Measurements from ENCODE around the gene AK9.

The AK9 gene

DNA sequence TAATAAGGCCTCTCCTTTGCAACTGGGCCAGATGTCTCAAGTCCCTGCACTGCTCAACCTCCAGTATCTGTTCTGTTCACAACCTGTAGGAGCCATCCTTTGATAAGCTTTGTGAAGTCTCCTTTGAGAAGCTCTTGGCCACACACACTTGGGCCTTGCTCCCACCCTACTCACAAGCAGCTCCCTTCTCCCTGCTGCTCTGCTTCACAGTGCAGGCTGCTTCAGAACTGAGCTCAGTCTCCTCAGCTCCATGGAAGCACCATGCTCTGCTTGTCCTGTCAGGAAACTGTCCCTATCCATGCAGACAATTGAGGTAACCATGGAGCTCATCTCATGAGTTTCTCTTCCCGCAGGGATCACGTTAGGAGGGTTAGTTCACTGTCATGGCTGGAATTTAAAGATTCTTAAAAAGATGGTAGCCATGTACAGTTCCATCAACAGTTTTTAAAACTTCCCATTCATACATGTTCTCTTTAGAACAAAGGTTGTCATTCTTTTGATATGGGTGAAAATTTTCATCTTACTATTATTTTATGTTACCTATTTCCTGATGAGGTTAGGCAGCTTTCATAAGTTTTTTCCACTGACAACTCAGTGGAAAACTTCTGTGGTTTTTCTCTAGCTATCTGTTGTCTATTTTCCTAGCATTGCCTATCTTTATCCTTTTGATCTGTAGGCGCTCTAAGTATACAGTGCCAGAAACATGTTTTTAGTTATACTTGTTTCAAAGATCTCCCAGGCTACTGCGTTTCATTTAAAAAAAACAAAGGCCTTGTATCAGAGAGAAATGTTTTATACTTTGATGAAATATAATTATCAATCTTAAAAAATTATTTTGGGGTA lies 62.6 kb downstream of the AK9 start:
- Histone ChIP-seq H3K4me1 (no peaks in the 10 kb centered on the region), H3K4me3 (ENCODE audit: low read depth, low read length) (no peak overlapping the region), H3K36me3 (no peaks in the 10 kb centered on the region), H3K9me3 (no peaks in the 10 kb centered on the region), H3K27me3 (no peaks in the 10 kb centered on the region)
- DNase-seq, result no peak
- TF ChIP-seq, protein P1, sequence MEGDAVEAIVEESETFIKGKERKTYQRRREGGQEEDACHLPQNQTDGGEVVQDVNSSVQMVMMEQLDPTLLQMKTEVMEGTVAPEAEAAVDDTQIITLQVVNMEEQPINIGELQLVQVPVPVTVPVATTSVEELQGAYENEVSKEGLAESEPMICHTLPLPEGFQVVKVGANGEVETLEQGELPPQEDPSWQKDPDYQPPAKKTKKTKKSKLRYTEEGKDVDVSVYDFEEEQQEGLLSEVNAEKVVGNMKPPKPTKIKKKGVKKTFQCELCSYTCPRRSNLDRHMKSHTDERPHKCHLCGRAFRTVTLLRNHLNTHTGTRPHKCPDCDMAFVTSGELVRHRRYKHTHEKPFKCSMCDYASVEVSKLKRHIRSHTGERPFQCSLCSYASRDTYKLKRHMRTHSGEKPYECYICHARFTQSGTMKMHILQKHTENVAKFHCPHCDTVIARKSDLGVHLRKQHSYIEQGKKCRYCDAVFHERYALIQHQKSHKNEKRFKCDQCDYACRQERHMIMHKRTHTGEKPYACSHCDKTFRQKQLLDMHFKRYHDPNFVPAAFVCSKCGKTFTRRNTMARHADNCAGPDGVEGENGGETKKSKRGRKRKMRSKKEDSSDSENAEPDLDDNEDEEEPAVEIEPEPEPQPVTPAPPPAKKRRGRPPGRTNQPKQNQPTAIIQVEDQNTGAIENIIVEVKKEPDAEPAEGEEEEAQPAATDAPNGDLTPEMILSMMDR (IDR thresholded peaks at IDR 0.05; ENCODE audit: low read depth, low read length), result no peak

DNA sequence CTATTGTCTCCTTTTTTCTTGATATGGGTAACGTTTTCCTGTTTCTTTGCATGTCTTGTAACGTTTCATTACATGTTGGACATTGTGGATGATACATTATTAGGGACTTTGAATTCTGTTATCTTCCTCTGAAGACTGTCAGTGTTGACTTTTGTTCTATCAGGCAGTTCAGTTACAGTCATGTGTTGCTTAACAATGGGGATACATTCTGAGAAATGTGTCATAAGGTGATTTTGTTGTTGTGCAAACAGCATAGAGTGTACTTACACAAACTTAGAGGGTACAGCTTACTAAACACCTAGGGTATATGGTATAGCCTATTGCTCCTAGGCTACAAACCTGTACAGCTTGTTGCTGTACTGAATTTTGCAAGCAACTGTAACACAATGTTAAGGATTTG lies 64.7 kb downstream of the AK9 start:
- TF ChIP-seq, protein P1 (IDR thresholded peaks at IDR 0.05; ENCODE audit: low read depth, low read length), result no peak
- Histone ChIP-seq H3K4me1 (no peaks in the 10 kb centered on the region), H3K9me3 (no peaks in the 10 kb centered on the region), H3K27me3 (no peaks in the 10 kb centered on the region), H3K4me3 (ENCODE audit: low read depth, low read length) (no peak overlapping the region), H3K36me3 (no peaks in the 10 kb centered on the region)
- DNase-seq, result no peak

DNA sequence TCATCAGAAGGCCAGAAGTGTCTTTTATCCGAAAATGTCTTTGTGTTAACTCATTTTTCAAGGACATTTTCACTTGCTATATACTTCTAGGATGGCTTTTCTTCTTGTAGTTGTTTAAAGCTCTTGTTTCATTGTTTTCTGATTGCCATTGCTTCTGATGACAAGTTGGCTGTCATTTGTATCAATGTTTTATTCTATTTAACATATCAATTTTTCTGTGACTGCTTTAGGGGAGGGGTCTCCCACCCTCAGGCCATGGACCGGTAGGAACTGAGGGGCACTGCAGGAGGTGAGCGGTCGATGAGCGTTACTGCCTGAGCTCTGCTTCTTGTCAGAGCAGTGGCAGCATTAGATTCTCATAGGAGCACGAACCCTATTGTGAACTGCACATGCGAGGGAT lies 65.8 kb downstream of the AK9 start:
- DNase-seq, result no peak
- Histone ChIP-seq H3K9me3 (no peaks in the 10 kb centered on the region), H3K36me3 (no peaks in the 10 kb centered on the region), H3K4me3 (ENCODE audit: low read depth, low read length) (no peak overlapping the region), H3K27me3 (no peaks in the 10 kb centered on the region), H3K4me1 (no peaks in the 10 kb centered on the region)
- TF ChIP-seq, protein P1 (IDR thresholded peaks at IDR 0.05; ENCODE audit: low read depth, low read length), result no peak

DNA sequence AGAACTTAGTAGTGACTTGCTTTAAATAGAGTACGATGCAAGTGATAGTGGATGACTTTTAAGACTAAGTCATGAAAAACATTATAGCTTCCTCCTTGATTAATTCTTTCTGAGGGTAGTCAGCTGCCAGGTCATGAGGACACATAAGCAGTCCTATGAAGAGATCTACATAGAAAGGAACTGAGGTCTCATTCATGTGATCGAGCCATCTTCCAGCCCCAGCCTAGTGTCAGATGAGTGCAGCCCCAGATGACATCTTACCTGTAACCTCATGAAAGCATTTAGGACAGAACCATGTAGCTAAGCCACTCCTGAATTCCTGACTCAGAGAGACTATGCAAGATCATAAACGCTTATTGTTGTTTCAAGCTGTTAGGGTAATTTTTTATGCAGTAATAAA lies 67.7 kb downstream of the AK9 start:
- H3K27me3 ChIP-seq, result peaks cover 5% of the 10 kb centered on the region; the same call in 1 of the 2 replicates
- TF ChIP-seq, protein P1 (IDR thresholded peaks at IDR 0.05; ENCODE audit: low read depth, low read length), result no peak
- no peak for DNase-seq
- no peaks in the 10 kb centered on the region for H3K4me1 ChIP-seq
- H3K36me3 ChIP-seq, result no peaks in the 10 kb centered on the region
- H3K9me3 ChIP-seq, result no peaks in the 10 kb centered on the region
- H3K4me3 ChIP-seq (ENCODE audit: low read depth, low read length), result no peak overlapping the region

DNA sequence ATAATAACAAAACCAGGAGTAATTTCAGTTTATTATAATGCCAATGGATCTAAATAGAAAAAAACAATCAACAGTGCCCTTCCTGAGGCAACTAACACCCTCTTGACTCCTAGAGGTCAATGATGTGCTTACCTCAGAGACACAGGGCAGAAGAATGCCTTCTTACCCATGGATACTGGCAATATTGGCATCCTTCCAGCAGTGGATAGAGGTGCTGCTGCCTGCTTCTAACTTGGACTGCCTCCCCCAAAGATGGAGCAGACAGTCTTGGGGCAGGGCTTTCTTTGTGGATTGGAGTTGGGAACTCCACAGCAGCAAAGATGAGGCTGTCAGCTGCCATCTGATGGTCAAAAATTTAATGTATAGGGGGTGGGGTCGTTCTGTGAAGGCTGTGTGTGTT lies 78.7 kb downstream of the AK9 start:
- no peak for DNase-seq
- Histone ChIP-seq H3K4me3 (ENCODE audit: low read depth, low read length) (no peak overlapping the region), H3K4me1 (no peaks in the 10 kb centered on the region), H3K36me3 (no peaks in the 10 kb centered on the region), H3K27me3 (no peaks in the 10 kb centered on the region; the same call in 1 of the 2 replicates), H3K9me3 (no peaks in the 10 kb centered on the region)
- TF ChIP-seq, protein P1 (IDR thresholded peaks at IDR 0.05; ENCODE audit: low read depth, low read length), result no peak

DNA sequence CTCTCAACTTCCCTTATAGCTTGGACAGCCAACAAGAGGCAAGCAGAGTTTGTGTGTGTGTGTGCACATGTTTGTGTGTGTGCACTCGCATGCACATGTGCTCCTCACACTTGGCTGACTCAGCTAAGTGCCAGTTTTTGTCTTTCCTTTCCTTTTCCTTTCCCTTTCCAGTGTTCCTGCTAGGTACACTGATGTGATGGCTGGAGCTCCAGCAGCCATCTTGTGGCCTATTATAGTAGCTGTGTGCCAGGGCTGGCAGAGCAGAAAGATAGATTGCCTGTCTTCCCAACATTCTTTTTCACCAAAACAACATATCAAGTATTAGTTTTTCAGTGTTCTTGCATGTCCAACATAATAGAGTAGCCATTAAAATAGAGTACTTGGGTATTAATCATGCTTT lies 79.5 kb downstream of the AK9 start:
- Histone ChIP-seq H3K27me3 (no peaks in the 10 kb centered on the region; the same call in 1 of the 2 replicates), H3K4me1 (no peaks in the 10 kb centered on the region), H3K36me3 (no peaks in the 10 kb centered on the region), H3K9me3 (no peaks in the 10 kb centered on the region), H3K4me3 (ENCODE audit: low read depth, low read length) (no peak overlapping the region)
- no peak for DNase-seq
- TF ChIP-seq, protein P1 (IDR thresholded peaks at IDR 0.05; ENCODE audit: low read depth, low read length), result no peak
